ENCODE measurements around the gene ID3.
A peak's percentile ranks its signal among the peaks of the same experiment; 100 is the strongest.

The ID3 gene

GRCh38 chr1:23529146-23530086 is 29.9 kb downstream of the ID3 start:
- Mint-ChIP-seq H3K27ac (peak overlapping the region; percentile 82), H3K4me3 (peak overlapping the region; percentile 51), H3K27me3 (peaks cover 1% of the 10 kb centered on the region), H3K4me1 (peaks cover 78% of the 10 kb centered on the region), H3K9me3 (no peaks in the 10 kb centered on the region), H3K36me3 (no peaks in the 10 kb centered on the region)

GRCh38 chr1:23528250-23528978 is 30.9 kb downstream of the ID3 start:
- Mint-ChIP-seq H3K4me3 (peak overlapping the region; percentile 15), H3K27me3 (peaks cover 1% of the 10 kb centered on the region), H3K27ac (no peak overlapping the region), H3K4me1 (peaks cover 78% of the 10 kb centered on the region), H3K36me3 (no peaks in the 10 kb centered on the region), H3K9me3 (no peaks in the 10 kb centered on the region)

DNA sequence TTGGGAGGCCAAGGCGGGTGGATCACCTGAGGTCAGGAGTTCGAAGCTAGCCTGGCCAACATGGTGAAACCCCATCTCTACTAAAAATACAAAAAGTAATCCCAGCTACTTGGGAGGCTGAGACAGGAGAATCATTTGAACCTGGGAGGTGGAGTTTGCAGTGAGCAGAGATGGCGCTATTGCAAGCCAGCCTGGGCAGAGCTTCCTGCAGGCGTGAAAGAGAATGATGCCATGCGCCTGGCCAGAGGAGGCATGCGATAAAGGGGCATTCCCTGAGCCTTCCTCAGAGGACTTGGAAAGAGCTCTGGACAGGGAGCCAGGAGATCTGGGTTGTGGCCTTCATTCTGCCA is 31.4 kb downstream of the ID3 start:
- H3K9me3 Mint-ChIP-seq: no peaks in the 10 kb centered on the region
- H3K27ac Mint-ChIP-seq: no peak overlapping the region
- no peaks in the 10 kb centered on the region for H3K36me3 Mint-ChIP-seq
- H3K4me1 Mint-ChIP-seq: peaks cover 73% of the 10 kb centered on the region
- peaks cover 1% of the 10 kb centered on the region for H3K27me3 Mint-ChIP-seq
- peak overlapping the region; percentile 42 for H3K4me3 Mint-ChIP-seq

DNA sequence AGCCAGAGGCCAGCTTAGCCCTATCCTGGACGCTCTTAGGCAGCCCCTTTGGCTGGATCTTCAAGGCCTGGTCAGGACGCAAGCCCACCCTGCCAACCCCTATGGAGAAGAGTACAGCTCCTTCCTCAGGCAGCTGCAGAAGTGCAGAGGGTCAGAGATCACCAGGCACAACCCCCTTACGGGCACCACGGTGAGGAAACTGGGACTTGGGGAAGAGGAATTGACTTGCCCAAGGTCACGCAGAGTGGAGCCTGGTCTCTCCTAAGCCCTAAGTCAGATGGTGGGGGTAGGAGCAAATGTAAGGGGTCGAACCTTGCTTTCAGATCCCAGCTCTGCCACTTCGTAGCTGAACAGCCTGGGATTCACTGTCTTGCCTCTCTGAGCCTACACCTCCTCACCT is 31.9 kb downstream of the ID3 start:
- Mint-ChIP-seq H3K9me3 (no peaks in the 10 kb centered on the region), H3K27ac (no peak overlapping the region), H3K27me3 (peaks cover 1% of the 10 kb centered on the region), H3K4me3 (no peak overlapping the region), H3K36me3 (no peaks in the 10 kb centered on the region), H3K4me1 (peaks cover 72% of the 10 kb centered on the region)

- H3K36me3 Mint-ChIP-seq: no peaks in the 10 kb centered on the region
Observed at GRCh38 chr1:23526329-23527041, 32.8 kb downstream of the ID3 start.

GRCh38 chr1:23525558-23526250 is 33.6 kb downstream of the ID3 start:
- peak overlapping the region; percentile 47 for H3K27ac Mint-ChIP-seq
- peak overlapping the region; percentile 72 for H3K4me3 Mint-ChIP-seq
- no peaks in the 10 kb centered on the region for H3K9me3 Mint-ChIP-seq

More at GRCh38 chr1:23526329-23527041, 32.8 kb downstream of the ID3 start:
- peak overlapping the region; percentile 72 for H3K4me3 Mint-ChIP-seq
- peaks cover 1% of the 10 kb centered on the region for H3K27me3 Mint-ChIP-seq
- no peaks in the 10 kb centered on the region for H3K9me3 Mint-ChIP-seq
- peak overlapping the region; percentile 47 for H3K27ac Mint-ChIP-seq
- peaks cover 65% of the 10 kb centered on the region for H3K4me1 Mint-ChIP-seq

GRCh38 chr1:23524716-23525401 is 34.4 kb downstream of the ID3 start:
- Mint-ChIP-seq H3K4me3 (no peak overlapping the region), H3K27ac (no peak overlapping the region), H3K9me3 (no peaks in the 10 kb centered on the region), H3K36me3 (no peaks in the 10 kb centered on the region), H3K4me1 (peaks cover 56% of the 10 kb centered on the region), H3K27me3 (no peaks in the 10 kb centered on the region)

More at GRCh38 chr1:23525558-23526250, 33.6 kb downstream of the ID3 start:
- no peaks in the 10 kb centered on the region for H3K27me3 Mint-ChIP-seq
- H3K36me3 Mint-ChIP-seq: no peaks in the 10 kb centered on the region
- peaks cover 59% of the 10 kb centered on the region for H3K4me1 Mint-ChIP-seq

- H3K36me3 Mint-ChIP-seq: no peaks in the 10 kb centered on the region
- H3K27me3 Mint-ChIP-seq: no peaks in the 10 kb centered on the region
- no peak overlapping the region for H3K27ac Mint-ChIP-seq
- peaks cover 49% of the 10 kb centered on the region for H3K4me1 Mint-ChIP-seq
- no peak overlapping the region for H3K4me3 Mint-ChIP-seq
- no peaks in the 10 kb centered on the region for H3K9me3 Mint-ChIP-seq
Observed at GRCh38 chr1:23524163-23524562, 35.1 kb downstream of the ID3 start.

DNA sequence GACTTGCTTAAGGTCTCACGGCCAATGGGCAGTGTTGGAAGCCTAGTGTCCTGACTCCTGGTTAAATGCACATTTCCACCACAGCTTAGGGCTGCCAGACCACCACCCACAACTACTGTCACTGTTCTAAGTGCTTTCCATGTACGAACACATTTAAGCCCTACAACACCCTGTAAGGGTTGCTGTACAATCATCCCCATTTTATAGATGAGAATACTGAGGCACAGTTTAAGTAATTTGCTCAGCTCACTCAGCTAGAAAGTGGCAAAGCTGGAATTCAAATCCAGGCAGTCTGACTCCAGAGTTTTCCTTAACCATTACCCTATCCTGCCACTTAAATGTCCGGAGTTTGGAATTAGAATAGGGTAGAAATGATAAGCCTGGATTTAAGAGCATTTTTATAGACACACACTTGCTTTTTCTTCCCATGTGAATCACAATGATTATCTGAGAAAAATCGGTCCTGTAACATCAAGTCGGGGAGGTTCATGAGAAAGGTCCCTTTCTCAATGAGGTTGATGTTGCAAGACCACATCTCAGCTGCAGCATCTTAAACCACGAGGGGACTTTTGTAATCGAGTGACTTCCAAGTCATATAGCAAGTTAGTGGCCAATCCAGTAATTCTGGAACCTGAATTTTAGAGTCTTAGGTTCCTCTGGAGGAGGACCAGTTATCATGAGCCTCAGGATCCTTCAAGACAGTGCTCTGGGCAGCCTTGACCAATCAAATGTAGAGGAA is 36.9 kb downstream of the ID3 start:
- no peaks in the 10 kb centered on the region for H3K9me3 Mint-ChIP-seq
- no peaks in the 10 kb centered on the region for H3K36me3 Mint-ChIP-seq
- H3K27me3 Mint-ChIP-seq: no peaks in the 10 kb centered on the region
- no peak overlapping the region for H3K27ac Mint-ChIP-seq
- peaks cover 31% of the 10 kb centered on the region for H3K4me1 Mint-ChIP-seq
- H3K4me3 Mint-ChIP-seq: no peak overlapping the region

DNA sequence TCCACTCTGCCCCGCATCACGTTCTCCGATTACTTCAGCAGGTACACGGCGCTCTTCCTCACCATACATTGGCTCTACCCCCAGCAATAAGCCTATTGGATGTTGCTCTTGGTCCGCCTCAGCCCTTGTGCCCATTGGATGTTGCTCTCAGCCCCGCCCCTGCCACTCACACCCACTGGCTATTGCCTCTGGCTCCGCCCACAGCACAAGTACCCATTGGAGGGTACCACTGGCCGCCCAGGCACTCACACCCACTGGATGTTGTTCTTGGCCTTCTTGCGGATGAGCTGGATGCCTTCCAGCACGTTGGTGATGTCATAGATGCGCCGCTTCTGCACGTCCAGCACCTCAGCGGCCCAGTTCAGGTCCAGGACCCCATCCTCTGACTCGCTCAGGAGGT is 37.7 kb downstream of the ID3 start:
- Mint-ChIP-seq H3K27ac (no peak overlapping the region), H3K4me1 (peaks cover 23% of the 10 kb centered on the region), H3K9me3 (no peaks in the 10 kb centered on the region), H3K4me3 (no peak overlapping the region), H3K27me3 (no peaks in the 10 kb centered on the region), H3K36me3 (no peaks in the 10 kb centered on the region)

GRCh38 chr1:23517581-23517980 is 41.7 kb downstream of the ID3 start:
- Mint-ChIP-seq H3K36me3 (no peaks in the 10 kb centered on the region), H3K27me3 (no peaks in the 10 kb centered on the region), H3K9me3 (no peaks in the 10 kb centered on the region), H3K4me1 (no peaks in the 10 kb centered on the region), H3K27ac (no peak overlapping the region), H3K4me3 (no peak overlapping the region)

GRCh38 chr1:23515905-23516304 is 43.4 kb downstream of the ID3 start:
- no peaks in the 10 kb centered on the region for H3K27me3 Mint-ChIP-seq
- H3K36me3 Mint-ChIP-seq: no peaks in the 10 kb centered on the region
- no peaks in the 10 kb centered on the region for H3K4me1 Mint-ChIP-seq
- no peak overlapping the region for H3K27ac Mint-ChIP-seq
- H3K9me3 Mint-ChIP-seq: no peaks in the 10 kb centered on the region
- no peak overlapping the region for H3K4me3 Mint-ChIP-seq

DNA sequence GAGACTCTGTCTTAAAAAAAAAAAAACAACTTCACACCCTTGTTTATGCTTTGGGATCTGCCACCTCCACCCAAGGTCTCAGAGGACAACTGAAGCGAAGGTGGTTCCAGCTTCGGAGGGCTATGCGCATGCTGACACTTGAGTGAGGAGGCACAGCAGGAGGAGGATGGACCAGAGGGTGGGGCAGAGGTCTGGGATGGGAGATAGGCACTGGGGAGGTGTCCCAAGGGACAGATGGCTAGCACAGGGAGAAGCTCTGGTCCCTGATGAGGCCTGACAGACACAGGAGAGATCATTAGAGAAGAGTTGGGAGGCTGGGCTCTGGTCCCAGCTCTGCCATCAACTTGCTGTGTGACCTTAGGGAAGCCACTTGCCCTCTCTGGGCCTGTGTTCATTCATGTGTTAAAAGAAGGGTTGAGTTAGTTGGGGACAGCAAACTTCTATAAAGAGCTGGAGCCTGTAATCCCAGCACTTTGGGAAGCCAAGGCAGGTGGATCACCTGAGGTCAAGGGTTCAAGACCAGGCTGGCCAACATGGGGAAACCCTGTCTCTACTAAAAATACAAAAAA is 45.1 kb downstream of the ID3 start:
- Mint-ChIP-seq H3K36me3 (no peaks in the 10 kb centered on the region), H3K27me3 (no peaks in the 10 kb centered on the region), H3K27ac (no peak overlapping the region), H3K9me3 (no peaks in the 10 kb centered on the region), H3K4me1 (no peaks in the 10 kb centered on the region), H3K4me3 (no peak overlapping the region)

GRCh38 chr1:23509896-23510295 is 49.4 kb downstream of the ID3 start:
- no peaks in the 10 kb centered on the region for H3K27me3 Mint-ChIP-seq
- no peak overlapping the region for H3K4me3 Mint-ChIP-seq
- H3K36me3 Mint-ChIP-seq: no peaks in the 10 kb centered on the region
- H3K27ac Mint-ChIP-seq: no peak overlapping the region
- no peaks in the 10 kb centered on the region for H3K9me3 Mint-ChIP-seq
- H3K4me1 Mint-ChIP-seq: no peaks in the 10 kb centered on the region

All from activated naive CD4-positive, alpha-beta T cell treated with anti-CD3 and anti-CD28 coated beads, Interleukin-2, amount 50 U/mL, for 24 hours (primary cell).